GM23248 (cell line): Measurements from ENCODE around the gene SLC35A1.

ENCODE experiments used
- EZH2 ChIP-seq: fragments of 200-600 bp; sonication (generic); IDR thresholded peaks from 2 replicates; pipeline ENCODE4 v1.6.1; 2018; ENCODE audit warnings: antibody characterized with exemption, mild to moderate bottlenecking; ENCODE audit not compliant: insufficient read depth, poor library complexity, severe bottlenecking
- EZH2phosphoT487 ChIP-seq: fragments of 200-600 bp; sonication (generic); IDR thresholded peaks from 2 replicates; pipeline ENCODE4 v1.6.1; 2018; ENCODE audit warnings: antibody characterized with exemption, moderate library complexity, mild to moderate bottlenecking, low read depth; ENCODE audit not compliant: insufficient read depth

GRCh38 chr6:87539554-87539953, 66.8 kb downstream of the SLC35A1 start:
- TF ChIP-seq EZH2 (no peak), EZH2phosphoT487 (no peak)
